Esophagus muscularis mucosa (tissue), 4 donors: ENCODE measurements around the gene SERPINE2.

Experiments used
- EP300 ChIP-seq: sonication (generic); formaldehyde crosslinking; IDR thresholded peaks from one replicate; pipeline ENCODE4 v1.6.1; 2017; ENCODE audit warnings: antibody characterized with exemption
- POLR2A ChIP-seq: fragments of 450-650 bp; IDR thresholded peaks from one replicate; pipeline ENCODE4 v1.6.1; 2017; ENCODE audit warnings: antibody characterized with exemption, moderate library complexity, mild to moderate bottlenecking, low read depth
- POLR2AphosphoS5 ChIP-seq, 2 donors: sonication (generic); formaldehyde crosslinking; IDR thresholded peaks; one replicate each; pipeline ENCODE4 v1.6.1; 2017; ENCODE audit warnings: antibody characterized with exemption in 2 of 2
- TF ChIP-seq, protein P1 (sequence below), 3 experiments: fragments of 200-600 bp in 2 of 3; fragments of 450-650 bp in 1 of 3; sonication (generic) in 2 of 3; IDR thresholded peaks; one replicate each; pipeline ENCODE4 v1.5.1; 2017 to 2019; ENCODE audit warnings: antibody characterized with exemption in 3 of 3, mild to moderate bottlenecking in 2 of 3, moderate library complexity in 1 of 3

DNA sequence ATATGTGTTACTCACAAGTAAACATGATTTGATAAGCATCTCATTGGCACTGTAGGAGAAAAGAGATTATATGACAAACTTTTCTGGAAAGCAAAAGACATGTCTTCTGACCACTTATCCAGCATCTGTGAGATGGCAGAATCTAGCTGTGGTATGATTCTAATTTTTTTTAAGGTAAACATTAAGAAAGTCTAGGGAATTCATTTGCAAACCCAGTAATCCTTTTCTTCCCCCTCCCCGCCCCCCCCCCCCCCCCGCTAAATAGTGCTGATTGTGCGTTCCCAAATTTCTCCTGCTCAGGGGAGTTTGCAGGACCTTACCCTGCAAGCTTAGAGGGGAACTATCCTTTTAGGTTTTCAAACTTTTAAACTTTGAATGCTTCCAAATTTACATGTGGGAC, 69.8 kb downstream of the SERPINE2 start:
- TF ChIP-seq, protein P1, sequence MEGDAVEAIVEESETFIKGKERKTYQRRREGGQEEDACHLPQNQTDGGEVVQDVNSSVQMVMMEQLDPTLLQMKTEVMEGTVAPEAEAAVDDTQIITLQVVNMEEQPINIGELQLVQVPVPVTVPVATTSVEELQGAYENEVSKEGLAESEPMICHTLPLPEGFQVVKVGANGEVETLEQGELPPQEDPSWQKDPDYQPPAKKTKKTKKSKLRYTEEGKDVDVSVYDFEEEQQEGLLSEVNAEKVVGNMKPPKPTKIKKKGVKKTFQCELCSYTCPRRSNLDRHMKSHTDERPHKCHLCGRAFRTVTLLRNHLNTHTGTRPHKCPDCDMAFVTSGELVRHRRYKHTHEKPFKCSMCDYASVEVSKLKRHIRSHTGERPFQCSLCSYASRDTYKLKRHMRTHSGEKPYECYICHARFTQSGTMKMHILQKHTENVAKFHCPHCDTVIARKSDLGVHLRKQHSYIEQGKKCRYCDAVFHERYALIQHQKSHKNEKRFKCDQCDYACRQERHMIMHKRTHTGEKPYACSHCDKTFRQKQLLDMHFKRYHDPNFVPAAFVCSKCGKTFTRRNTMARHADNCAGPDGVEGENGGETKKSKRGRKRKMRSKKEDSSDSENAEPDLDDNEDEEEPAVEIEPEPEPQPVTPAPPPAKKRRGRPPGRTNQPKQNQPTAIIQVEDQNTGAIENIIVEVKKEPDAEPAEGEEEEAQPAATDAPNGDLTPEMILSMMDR (IDR thresholded peaks at IDR 0.05) = no peak
- TF ChIP-seq POLR2A (no peak), EP300 (no peak), POLR2AphosphoS5 (IDR thresholded peaks at IDR 0.05) (no peak)
